ENCODE results near the gene DUSP22.

DNA sequence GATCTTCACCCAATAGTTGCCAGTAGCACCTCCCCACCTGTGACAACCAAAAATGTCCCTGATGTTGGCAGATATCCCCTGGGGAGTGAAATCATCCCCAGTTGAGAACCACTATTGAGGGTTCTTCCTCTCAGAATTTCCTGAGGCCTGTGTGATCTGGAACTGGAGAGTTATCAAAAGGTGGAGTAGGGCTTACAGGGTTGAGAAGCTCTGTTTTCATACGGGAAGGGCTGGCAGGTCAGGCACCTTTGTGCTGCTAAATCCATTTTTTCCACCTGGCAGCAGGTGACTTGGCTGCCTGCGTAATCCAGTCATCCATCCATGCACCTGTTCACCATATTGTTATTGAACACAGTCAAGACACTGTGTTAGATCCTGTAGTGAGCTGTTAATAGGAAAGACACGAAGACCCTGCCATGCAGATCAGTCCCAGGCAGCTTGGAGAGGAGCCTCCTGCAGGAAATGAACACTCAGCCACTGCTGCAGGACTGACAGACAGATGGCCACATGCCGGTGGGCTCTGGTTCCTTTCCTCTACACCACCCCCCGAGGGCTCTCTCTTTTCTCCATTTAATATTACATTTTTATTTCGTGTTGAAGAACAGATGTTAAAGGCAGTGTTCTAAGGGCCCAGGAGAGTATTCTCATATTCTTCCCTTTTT lies 5.4 kb downstream of the DUSP22 start:
- TF ChIP-seq TAF1 (IDR thresholded peaks at IDR 0.05; ENCODE audit: borderline replicate concordance, insufficient read depth, low read length) = no peak
- TF ChIP-seq, protein P1, sequence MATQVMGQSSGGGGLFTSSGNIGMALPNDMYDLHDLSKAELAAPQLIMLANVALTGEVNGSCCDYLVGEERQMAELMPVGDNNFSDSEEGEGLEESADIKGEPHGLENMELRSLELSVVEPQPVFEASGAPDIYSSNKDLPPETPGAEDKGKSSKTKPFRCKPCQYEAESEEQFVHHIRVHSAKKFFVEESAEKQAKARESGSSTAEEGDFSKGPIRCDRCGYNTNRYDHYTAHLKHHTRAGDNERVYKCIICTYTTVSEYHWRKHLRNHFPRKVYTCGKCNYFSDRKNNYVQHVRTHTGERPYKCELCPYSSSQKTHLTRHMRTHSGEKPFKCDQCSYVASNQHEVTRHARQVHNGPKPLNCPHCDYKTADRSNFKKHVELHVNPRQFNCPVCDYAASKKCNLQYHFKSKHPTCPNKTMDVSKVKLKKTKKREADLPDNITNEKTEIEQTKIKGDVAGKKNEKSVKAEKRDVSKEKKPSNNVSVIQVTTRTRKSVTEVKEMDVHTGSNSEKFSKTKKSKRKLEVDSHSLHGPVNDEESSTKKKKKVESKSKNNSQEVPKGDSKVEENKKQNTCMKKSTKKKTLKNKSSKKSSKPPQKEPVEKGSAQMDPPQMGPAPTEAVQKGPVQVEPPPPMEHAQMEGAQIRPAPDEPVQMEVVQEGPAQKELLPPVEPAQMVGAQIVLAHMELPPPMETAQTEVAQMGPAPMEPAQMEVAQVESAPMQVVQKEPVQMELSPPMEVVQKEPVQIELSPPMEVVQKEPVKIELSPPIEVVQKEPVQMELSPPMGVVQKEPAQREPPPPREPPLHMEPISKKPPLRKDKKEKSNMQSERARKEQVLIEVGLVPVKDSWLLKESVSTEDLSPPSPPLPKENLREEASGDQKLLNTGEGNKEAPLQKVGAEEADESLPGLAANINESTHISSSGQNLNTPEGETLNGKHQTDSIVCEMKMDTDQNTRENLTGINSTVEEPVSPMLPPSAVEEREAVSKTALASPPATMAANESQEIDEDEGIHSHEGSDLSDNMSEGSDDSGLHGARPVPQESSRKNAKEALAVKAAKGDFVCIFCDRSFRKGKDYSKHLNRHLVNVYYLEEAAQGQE (IDR thresholded peaks at IDR 0.05; ENCODE audit: insufficient read depth in 1 of 2, low read depth in 2 of 2, low read length in 2 of 2) = no peak

Data from PFSK-1 (cell line).